AG04449 (cell line): Measurements from ENCODE around the gene KCNMA1.

Source experiments
- CTCF ChIA-PET: fragments of 350-600 bp; formaldehyde crosslinking; extraction: SDS; loops from one replicate; lab custom pipeline; 2021; ENCODE audit warnings: antibody characterized with exemption; lab: Yijun Ruan, JAX
- POLR2A ChIA-PET: fragments of 400-600, 350-600 bp; formaldehyde crosslinking; extraction: SDS; loops from one replicate; lab custom pipeline; 2020; ENCODE audit warnings: antibody characterized with exemption, inconsistent platforms; lab: Yijun Ruan, JAX
- DNase-seq: peaks from one replicate; pipeline ENCODE4 v3.0.0-alpha.2; 2010; ENCODE audit warnings: low read depth, low spot score
- H3K4me3 ChIP-seq: 2 replicates; pipeline ENCODE4 v1.5.1; 2011; ENCODE audit warnings: low read depth, mild to moderate bottlenecking, control low read depth, low read length
- TF ChIP-seq, protein P1 (sequence below): IDR thresholded peaks from one replicate; pipeline ENCODE4 v1.5.1; 2011; ENCODE audit warnings: mild to moderate bottlenecking, moderate library complexity, low read length, control low read depth, inconsistent platforms; ENCODE audit not compliant: insufficient read depth; ENCODE audit errors: missing control alignments

Gene KCNMA1

DNA sequence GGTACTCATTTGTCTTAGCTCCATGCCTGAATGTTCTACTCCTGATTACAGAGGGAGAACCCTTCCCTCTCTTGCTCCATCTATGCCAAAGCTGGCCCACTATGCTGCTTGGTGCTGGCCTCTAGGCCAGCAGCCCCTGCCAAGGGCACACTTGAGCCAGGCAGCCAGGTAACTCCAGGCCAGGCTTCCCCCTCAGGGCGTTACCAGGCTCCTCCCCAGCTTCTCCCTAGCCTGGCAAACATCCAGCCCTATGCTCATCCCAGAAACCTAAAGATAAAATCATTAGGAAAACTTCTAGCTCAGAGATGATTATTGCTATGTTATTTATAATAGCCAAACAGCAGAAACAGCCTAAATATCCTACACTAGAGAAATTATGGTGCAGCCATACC lies 103.7 kb downstream of the KCNMA1 start:
- ChIA-PET POLR2A (interaction anchor here (1.0 kb wide), 1 partner anchor 9 kb away, joined by 5 read pairs; no protein-coding TSS in a partner anchor), CTCF (interaction anchor here (0.9 to 2.7 kb wide), 4 partner anchors 9 to 367 kb away, joined by 3 to 8 read pairs (median 3); no protein-coding TSS in a partner anchor)

DNA sequence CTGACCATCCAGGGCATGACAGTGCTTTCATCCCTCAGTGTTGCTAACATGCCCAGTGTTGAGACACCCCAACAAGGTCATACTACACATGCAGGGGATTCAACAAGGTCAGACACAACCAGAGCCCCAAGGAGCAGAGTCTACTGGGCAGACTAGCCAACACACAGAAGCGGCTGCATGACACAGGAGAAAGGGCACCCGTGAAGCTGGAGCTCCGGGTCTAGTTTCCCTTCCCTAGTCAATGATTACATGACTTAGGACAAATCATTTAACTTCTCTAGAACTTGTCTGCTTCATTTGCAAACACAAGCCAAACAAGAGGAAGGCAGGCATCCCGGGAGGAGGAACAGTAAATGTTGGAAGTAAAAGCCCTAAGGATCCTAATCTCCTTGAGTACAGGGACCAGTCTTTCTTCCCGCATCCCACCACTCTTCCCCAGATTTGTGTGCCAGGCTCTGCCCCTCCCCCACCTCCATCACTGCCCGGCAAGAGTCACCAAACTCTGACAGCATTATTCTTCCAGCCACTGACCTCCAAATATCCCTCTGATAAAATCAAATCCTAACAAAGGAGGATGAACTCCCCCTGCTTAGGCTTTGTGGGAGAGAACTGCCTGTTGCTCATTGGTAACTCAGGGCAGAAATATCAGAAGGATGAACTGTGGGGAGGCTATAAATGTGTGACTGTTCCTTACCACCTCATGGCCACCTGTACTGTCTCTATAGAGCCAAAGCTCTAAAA lies 104.3 kb downstream of the KCNMA1 start:
- CTCF ChIA-PET: interaction anchor here (0.9 to 2.7 kb wide), 4 partner anchors 9 to 366 kb away, joined by 3 to 8 read pairs (median 3); no protein-coding TSS in a partner anchor

More for the DNA sequence above, 103.7 kb downstream of the KCNMA1 start:
- H3K4me3 ChIP-seq: no peak overlapping the region
- no peak for DNase-seq
- TF ChIP-seq, protein P1, sequence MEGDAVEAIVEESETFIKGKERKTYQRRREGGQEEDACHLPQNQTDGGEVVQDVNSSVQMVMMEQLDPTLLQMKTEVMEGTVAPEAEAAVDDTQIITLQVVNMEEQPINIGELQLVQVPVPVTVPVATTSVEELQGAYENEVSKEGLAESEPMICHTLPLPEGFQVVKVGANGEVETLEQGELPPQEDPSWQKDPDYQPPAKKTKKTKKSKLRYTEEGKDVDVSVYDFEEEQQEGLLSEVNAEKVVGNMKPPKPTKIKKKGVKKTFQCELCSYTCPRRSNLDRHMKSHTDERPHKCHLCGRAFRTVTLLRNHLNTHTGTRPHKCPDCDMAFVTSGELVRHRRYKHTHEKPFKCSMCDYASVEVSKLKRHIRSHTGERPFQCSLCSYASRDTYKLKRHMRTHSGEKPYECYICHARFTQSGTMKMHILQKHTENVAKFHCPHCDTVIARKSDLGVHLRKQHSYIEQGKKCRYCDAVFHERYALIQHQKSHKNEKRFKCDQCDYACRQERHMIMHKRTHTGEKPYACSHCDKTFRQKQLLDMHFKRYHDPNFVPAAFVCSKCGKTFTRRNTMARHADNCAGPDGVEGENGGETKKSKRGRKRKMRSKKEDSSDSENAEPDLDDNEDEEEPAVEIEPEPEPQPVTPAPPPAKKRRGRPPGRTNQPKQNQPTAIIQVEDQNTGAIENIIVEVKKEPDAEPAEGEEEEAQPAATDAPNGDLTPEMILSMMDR: no peak

DNA sequence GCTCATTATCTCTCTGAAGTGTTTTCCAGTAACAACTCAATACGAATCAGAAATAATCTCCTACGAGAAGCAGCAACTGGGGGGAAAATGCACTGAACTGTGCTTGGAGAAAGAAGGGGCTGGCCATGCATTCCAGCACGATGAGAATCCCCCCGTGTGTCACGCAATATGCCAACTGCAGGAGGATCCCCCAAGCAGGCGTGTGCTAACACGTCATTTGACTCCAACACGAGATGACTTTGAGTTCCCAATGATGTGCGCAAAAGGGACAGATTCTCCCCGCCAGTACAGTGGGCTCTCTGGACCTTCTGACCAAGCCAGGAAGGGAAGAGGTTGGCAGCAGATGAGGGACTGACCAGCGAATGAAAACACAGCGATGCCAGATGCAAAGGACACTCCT lies 105.5 kb downstream of the KCNMA1 start:
- peak overlapping the region; percentile 39; the same call in 1 of the 2 replicates for H3K4me3 ChIP-seq
- ChIA-PET POLR2A (interaction anchor here (1.7 kb wide), 1 partner anchor 19 kb away, joined by 11 read pairs; no protein-coding TSS in a partner anchor), CTCF (interaction anchor here (1.3 to 1.4 kb wide), 4 partner anchors 17 to 104 kb away, joined by 3 read pairs; no protein-coding TSS in a partner anchor)
- TF ChIP-seq, protein P1: no peak
- peak; percentile 82 for DNase-seq

More for the DNA sequence above, 104.3 kb downstream of the KCNMA1 start:
- TF ChIP-seq, protein P1: no peak
- no peak for DNase-seq
- POLR2A ChIA-PET: interaction anchor here (1.0 kb wide), 1 partner anchor 9 kb away, joined by 5 read pairs; no protein-coding TSS in a partner anchor
- peak overlapping the region; percentile 15; the same call in 1 of the 2 replicates for H3K4me3 ChIP-seq

DNA sequence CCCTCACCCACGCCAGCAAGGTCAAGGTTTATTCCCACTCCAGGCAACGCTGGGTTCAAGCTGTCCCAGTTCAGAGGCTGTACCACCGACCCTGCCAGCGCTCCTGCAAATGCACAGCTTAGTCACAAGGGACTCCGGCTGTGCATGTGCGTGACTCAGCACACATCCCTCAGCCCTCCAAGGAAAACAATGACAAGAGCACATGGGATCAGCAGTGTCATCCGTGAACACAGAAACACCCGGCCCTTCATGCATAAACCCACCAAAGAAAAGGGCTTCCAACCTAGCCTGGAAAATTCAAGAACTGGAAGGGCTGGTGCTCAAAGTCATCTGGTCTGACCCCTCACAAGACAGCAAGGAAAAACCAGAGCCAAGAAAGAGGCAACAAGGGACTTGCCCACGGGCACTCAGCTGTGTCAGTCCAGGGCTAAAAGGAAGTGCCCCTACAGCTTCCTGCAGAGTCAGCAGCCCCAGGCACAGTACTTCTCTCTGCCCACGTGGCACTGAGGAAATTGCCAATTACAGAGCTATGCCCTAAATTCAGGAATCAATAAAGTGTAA lies 106.1 kb downstream of the KCNMA1 start:
- ChIA-PET POLR2A (interaction anchor here (0.5 to 1.7 kb wide), 3 partner anchors 9 to 106 kb away, joined by 3 to 11 read pairs (median 3); no protein-coding TSS in a partner anchor), CTCF (interaction anchor here (0.9 to 1.7 kb wide), 8 partner anchors 8 to 106 kb away, joined by 3 to 4 read pairs (median 3); partner anchors contain the start of gene KCNMA1)
- H3K4me3 ChIP-seq: peak overlapping the region; percentile 39
- TF ChIP-seq, protein P1: no peak
- DNase-seq: peak; percentile 59

DNA sequence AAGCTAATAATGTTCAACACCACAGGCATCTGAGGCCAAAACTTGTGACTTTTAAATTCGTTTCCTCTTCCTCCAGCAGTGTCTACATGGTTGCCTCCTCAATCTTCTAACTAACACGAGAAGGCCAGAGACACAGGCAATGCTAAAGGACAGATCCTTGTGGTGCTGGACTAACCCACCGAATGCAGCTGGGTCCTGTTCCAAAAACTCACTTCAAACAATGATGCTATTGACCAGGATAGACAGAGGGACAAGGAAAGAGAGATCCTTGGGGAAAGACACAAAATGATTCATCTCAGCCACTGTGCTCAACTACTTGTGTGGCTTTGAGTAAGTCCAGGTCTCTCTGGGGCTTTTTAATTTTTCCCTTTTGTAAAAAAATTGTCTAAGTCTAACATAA lies 107.6 kb downstream of the KCNMA1 start:
- POLR2A ChIA-PET: no interaction called here
- TF ChIP-seq, protein P1: no peak
- CTCF ChIA-PET: interaction anchor here (0.7 to 1.7 kb wide), 4 partner anchors 23 to 364 kb away, joined by 3 to 4 read pairs (median 4); partner anchors contain the start of gene KCNMA1
- H3K4me3 ChIP-seq: no peak overlapping the region
- no peak for DNase-seq
